NCI-H748 (cell line): Measurements from ENCODE around the gene CUEDC1.
A peak's percentile ranks its signal among the peaks of the same experiment; 100 is the strongest.

ENCODE experiments used
- DNase-seq: peaks from one replicate; lab custom pipeline; 2025; ENCODE audit not compliant: unreplicated experiment; lab: John Stamatoyannopoulos, UW

The CUEDC1 gene, protein sequence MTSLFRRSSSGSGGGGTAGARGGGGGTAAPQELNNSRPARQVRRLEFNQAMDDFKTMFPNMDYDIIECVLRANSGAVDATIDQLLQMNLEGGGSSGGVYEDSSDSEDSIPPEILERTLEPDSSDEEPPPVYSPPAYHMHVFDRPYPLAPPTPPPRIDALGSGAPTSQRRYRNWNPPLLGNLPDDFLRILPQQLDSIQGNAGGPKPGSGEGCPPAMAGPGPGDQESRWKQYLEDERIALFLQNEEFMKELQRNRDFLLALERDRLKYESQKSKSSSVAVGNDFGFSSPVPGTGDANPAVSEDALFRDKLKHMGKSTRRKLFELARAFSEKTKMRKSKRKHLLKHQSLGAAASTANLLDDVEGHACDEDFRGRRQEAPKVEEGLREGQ

DNA sequence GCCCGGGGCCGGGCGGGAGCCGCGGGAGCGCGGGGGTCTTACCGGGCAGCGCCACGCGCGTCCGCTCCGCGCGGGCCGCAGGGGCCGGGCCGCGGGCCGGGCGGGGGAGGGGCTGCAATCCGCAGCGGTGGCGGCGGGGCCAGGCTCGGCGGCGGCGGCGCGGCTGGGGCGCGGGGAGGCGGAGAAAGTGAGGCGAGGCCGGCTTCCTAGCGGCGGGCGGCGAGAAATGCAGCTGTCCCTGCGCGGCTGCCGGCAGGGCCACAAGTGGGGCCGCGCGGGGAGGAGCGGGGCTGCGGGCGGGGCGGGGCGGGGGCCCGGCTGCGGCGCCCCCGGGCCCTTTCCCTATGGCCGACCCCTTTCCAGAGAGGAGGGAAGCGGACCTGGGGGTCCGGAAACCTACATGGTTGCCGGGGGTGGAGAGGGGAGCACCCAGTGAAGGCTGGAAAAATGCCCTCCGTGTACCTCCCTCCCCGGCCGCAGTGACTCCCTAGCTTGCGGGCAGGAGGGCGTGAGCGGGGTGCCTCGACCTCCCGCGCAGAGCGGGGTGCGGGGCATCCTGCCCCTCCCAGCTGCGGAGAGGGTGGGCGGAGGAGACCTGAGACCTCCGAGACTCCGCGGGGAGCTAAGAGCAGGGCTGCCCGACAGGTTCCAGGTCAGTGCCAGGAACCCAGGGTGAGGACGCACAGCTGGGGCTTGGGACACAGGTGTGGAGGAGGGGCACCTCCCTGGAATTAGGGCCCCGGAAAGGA is at the start of gene CUEDC1:
TSS of gene CUEDC1 (minus strand) at position 230 of the 749 bp plus-strand sequence. CDS start 69,848 bp downstream, outside the sequence.
- peak; percentile 71 for DNase-seq

DNA sequence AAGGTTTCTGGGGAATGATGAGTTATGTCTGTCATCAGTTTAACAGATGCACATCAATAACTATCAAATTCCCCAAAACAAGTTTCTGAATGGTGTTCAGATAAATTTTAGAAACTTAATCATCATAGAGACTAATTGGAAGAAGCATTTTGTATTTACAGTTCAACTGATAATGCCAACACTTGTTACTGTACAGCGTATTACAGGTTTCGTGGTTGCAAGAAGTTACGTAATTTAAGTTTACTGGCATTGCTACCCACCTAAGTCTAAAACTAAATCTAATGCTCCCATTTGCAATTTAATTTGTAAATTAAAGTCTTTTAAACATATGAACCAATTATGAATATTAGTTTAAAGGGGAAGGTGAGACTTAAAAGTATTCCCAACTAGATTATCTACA is 48.8 kb upstream of the CUEDC1 start:
- DNase-seq, result no peak

DNA sequence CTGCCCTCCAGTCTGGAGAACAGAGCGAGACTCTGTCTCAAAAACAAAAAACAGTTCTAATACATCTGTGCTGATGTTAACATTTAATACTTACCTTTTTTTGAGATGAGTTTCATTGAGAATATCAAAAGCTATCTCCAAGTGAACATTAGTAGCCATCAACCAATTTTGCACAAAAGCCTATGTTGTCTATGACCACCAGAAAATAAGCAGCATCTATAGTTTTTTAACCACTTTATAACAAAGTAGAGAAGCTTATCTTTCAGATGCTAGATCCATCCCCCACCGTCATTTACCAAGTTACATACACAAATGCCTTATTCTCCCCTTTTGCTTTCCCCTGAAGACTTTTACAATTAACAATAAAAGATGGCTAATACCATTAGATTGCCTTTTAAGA is 47.8 kb upstream of the CUEDC1 start:
- no peak for DNase-seq

DNA sequence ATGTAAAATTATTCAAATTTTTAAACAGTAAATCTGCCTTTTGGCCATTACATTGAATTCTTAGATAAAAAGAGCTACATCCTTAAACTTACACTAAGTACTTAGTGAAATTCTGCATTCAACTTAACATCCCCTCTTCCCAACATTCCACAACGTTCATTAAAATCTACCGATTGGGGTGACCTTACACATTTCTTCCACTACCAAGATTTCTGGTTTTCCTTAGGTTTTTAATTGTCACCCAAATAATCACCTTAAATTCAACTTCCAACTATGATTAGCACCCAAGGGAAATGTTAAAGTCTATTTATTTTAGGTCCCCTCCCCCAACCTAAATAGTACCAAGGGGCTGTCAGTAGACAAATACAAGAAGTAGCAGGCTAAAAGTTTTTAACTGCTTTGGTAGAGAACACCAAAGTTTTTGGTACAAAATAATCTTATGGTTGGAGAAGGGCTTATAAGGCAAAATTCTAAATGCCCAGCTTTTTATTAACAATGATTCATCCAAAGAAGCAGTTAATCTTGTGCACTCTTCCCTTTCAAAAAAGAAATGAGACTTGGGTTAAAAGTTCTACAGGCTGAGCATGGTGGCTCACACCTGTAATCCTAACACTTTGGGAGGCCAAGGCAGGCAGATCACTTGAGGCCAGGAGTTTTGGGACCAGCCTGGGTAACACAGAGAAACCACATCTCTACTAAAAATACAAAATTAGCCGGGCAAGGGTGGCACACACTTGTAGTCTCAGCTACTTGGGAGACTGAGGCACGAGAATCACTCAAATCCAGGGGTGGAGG is 47.1 kb upstream of the CUEDC1 start:
- no peak for DNase-seq

DNA sequence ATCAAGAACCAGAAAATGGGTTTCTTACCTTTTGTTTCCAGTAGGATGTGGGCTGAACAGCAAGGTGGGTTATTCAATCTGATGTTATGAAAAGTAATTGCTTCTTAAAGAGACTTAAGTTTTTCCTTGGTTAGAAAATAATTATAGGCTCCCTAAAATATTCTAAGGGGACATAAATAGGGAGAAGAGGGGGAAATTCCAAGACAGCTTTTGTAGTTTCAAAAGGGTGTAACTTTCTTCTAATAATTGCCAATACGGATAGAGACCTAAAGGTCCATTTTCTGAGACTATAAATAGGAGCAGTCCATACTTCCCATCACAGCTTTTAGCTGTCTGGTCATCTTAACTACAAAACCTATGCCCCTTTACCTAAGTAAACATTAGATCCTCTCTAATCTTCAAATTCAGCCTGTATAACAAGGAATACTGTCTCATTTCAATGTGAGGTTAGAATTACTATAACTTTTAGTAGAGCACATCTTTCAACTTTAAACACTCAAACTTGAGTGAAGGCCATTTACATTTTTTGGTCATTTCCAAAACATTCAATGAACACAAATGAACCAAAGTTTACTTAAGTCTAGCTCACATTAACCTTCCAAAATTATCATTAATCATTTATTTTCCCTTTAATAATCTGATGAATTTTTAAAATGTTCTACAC is 46.4 kb upstream of the CUEDC1 start:
- DNase-seq, result no peak

DNA sequence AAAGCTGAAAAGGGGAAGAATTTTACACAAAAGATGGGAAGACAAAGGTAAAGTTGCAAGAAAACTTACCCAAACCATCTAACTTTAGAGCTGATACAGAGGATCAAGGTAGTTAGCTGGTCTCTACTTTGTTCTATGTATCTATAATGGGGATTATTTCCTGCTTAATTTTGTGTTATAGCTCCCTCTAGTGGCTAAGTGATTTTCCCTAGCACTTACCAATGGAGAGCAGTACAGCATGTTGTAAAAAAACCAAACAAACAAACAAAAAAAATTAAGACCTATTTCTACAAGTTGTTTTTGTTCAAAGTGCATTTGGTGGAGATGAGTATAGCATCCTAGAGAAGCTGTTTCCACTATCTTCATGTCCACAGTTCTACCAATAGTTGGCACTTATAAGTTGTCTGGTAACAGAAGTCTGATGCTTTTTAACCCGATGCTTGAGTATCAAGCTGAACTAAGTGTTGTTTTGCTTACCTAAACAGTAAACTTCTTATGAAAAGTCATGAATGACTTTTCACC is 44.3 kb upstream of the CUEDC1 start:
- peak; percentile 76 for DNase-seq

DNA sequence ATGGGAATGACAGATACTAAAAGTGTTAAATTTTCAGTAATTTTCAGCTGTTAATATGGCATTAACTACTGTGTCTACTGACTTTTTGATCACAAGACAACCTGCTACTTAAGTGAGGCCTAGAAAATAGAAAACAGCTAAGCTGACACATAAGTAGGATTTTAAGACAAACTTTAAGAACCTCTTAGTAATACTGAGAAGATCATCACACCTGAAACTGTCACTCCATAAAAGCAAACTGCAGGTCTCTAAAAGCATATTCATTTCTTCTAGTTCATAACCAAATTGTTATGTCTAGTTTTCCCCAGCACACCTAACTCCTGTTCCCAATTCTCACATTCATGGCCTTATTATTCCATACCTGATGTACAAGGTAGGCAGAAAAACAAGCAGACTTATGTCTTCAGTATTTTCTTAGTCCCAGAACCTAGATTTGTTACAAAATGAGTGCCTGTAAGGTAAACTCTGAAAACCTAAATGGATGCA is 43.8 kb upstream of the CUEDC1 start:
- DNase-seq, result no peak

DNA sequence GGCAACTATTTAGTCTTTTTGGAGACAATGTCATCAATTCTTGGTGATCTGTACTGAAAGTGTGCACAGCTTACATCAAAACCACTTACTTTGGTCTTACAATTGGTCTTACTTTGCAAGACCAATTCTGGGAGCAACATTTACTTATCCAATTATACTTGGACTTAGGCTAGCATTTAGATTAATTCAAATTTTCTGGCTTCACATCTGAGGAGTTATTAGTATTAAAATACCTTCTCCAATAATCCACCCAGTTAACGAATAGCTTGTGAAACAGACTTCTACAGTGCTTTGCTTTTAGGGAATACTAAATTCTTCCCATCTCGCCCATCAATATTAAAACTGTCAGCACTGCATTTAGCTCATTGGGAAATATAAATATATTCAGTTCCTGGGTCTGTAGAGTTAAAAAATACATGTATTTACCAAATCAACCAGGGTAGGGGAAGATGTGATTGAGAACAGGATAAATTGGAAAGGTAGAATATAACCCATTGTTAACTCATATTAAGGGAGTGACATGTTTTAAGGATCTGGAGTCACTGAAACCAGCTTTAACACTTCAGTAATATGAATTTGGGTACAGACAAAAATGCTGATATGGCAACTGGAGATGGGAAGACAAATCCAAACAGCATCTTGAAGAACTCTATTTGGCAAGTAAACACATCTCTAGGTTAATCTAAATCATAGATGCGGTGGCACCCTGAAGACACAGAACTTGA is 42.0 kb upstream of the CUEDC1 start:
- DNase-seq, result no peak

DNA sequence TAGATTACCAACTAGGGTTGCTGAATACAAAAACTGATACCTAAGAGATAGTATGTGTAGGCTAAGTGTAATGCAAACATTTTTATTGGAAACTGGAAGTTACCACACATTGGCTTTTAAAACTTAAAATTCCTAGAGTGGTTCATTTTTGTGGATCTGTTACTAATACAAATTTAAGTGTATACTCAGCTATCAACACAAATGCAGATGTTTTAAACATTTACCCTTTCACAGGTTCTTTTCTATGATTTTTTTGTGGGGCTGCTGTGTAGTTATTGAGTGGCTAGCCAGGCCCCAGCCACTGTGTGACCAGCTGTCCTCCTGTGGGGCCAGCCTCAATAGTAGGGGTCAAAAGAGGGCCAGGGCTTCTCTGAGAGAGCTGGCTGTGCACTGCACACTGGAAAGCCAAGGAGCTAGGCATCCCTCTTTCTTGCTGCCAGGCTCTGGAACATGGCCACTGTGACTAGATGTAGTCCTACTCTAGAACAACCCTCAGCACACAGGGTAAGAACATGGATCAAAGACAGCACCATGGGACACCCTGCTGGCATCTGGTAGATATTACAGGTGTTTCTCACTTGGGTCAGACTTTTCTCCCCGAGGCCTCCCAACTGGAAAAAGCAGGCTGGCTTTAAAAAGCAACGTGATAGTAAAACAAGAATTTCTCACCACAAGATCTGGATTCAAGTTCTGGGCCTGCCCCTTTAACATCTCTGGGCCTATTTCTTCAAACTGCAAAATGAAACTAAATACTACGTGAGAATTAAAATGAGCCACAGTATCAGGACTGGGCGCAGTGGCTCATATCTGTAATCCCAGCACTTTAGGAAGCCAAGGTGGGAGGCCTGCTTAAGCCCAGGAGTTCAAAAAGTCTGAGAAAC is 40.1 kb upstream of the CUEDC1 start:
- DNase-seq, result peak; percentile 84

DNA sequence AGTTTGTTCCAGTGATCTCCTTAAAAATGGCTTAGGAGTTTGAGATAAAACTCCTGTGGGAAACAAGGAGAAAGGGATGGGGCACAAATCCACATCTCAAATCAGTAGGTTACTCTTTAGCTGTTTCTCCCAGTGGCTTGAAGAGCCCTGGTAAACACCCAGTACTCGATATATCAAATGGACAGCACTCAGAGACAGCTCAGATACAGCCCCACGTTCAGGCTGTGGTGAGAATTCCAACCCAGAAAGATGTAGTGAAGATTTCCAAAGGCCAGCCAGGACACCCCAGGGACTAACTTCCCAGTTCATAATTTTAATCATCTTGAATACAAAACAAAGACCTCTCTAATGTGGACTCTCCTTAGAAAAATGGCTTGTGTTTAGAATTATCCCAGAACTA is 39.2 kb upstream of the CUEDC1 start:
- no peak for DNase-seq

DNA sequence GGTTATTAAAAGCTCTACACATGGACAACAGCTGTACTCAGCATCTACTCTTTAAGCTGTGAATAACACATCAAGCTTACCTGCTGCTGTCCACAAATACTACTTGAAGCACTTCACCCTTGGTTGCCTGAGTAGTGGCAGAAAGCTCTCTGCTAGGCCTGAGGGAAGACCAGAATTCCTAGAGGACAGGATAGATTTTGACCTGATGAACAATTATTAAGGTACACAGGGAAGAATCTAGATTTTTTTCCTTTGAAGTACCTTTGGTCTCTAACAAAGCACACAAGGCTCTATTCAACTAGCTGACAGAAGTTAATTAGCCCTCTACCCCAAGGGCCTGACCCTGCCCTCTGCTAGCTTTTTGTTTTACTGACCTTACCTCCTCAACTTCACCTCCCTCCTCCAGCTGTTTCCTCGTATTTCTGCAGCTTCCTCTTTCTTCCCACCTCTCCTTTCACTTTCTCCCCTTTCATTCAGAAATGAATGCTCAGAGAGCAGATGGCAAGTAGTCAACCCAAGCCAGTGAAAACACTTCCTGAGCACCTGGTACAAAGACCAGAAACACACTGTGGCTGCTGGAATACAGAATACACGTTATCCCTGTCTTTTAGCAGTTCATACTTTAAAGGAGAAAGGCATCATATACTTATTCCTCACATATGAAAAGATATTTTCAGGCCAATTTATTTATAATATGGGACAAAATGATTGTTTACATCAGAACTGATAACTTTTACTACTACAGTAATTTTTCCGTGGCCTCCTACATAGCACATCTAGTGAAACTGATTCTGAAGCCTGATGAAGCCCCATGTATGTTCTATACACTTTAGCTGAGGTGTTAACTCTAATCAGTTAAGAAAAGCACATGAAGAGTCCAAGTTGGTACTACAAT is 38.5 kb upstream of the CUEDC1 start:
- DNase-seq, result peak; percentile 43

DNA sequence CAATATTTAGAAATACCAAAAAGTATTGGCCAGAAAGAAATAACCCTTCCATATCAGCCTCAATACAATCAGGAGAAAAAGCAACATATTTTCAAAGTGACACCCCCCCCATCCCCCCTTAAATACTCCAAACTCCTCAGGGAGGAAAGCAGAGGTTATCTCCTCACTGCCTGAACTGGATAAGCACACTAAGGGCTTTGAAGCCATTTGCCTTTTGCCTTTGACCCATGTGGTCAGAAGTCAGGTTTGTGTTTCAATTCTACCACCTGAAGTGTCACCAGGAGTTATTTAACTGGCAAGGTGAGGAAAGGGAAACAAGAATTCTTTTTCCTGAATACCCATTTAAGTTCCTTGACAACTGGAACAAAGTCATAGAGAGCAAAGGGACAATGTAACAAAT is 36.3 kb upstream of the CUEDC1 start:
- no peak for DNase-seq

DNA sequence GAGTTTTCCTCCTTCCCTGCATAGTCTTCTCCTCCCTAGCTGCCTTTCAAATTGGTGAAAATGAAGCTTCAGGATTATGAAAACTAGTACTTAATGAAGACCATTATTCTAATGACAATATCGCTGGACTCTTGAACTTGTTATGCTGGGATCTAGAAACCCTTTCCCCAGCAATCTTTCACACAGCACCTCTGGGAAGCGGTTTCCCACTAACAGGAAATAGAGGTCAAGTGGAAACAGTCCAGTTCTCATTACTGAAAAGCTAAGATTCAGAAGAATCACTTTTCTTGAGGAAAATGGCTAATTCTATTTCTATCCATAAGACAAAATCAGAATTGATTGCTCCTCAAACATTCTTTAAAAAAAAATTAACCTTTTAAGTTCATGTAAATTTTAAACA is 34.8 kb upstream of the CUEDC1 start:
- DNase-seq, result no peak

DNA sequence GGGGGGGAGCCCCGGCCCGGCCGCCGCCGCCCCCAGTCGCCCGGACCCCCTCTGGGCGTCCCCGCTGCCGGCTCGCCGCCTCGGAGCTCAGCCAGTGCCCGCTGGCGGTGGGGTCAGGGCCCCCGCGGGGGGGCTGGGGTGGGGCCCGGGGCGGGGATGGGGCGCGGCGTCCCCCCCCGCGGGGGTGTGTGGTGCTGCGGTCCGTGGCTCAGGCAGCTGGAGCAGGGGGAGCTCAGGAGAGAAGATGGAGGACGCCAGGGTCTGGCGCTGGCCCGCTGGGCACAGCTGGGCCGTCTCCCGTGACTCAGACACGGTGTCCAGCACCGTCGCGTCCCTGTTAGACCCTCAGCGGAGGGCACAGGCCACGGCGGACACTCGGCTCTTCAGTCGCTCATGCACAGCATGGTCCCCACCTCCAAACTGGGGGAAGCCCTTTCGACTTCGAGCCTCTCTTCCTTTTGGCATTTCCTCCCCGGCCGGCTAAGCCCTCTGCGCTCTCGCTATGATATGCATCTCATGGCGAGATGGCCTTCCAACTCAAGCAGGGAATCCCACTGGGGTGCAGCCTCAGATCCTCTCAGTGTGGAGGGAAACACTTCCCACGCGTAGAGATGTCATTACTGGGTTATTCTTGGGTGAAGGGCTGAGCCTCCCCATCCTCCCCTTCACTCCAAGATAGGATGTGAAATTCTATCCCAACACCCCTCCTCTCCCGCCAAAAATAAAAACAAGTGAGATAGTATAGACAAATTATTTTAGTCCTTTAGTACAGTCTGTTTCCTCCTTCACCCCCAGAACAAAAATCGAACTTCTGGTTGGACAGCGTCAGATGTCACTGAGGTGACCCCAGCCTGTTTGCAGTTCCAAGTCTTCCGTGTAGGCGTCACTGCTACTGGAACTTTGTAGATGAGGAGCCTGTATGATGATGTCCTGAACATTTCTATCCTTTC is 33.4 kb upstream of the CUEDC1 start:
- peak; percentile 87 for DNase-seq

DNA sequence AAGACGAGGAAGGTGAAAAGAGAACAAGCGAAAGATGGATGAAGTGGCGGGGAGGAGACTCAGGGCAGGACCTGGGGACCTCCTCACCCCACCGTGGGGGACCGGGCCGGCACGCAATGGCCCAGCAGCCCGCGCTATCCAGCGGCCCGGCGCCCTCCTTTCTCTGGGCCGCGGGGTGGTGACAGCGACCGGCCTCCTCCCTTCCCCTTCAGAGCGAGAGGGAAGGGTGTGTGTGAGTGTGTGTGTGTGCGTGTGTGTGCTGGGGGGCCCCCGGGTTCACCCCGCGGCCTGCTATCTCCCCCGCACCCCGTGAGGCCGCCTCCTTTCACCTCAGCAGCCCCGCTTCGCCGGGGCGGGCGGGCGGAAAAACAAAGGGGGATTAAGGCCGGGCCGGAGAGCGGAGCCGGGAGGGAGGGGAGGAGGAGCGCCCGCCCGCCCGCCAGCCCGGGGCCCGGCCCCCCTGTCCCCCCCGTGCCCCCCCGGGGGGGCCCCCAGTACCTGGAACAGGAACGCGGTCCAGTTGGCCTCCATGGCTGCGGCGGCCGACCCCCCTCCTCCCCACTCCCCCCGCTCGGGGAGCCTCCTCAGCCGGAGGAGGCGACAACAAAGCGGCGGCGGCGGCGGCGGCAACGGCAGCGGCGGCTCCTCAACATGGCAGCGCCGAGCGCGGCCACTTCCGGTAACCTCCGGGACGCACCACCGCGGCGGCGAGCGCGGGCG is 32.5 kb upstream of the CUEDC1 start, which contains the start of gene VEZF1:
TSS of gene VEZF1 (minus strand) at position 674 of the 720 bp plus-strand sequence. CDS start at position 531, 143 bp downstream.
- DNase-seq, result peak; percentile 87
